GM12891 (cell line): ENCODE measurements around the gene CNMD.

Experiments used
- PAX5 ChIP-seq: IDR thresholded peaks from 2 replicates; pipeline ENCODE4 v1.6.1; 2011; ENCODE audit warnings: low read length, moderate library complexity, mild to moderate bottlenecking; ENCODE audit not compliant: insufficient read depth, severe bottlenecking
- POLR2A ChIP-seq: IDR thresholded peaks from 2 replicates; pipeline ENCODE4 v1.6.1; 2011; ENCODE audit warnings: low read depth, low read length, control low read depth
- POLR2AphosphoS5 ChIP-seq: IDR thresholded peaks from 2 replicates; pipeline ENCODE4 v1.6.1; 2011; ENCODE audit warnings: low read depth, low read length, control low read depth
- SPI1 ChIP-seq: IDR thresholded peaks from 2 replicates; pipeline ENCODE4 v1.6.1; 2011; ENCODE audit warnings: low read depth, low read length, control low read depth
- TAF1 ChIP-seq: IDR thresholded peaks from 2 replicates; pipeline ENCODE4 v1.6.1; 2011; ENCODE audit warnings: low read depth, low read length, control low read depth

GRCh38 chr13:52743988-52744387 lies 4.4 kb upstream of the CNMD start:
- TF ChIP-seq POLR2A (no peak), POLR2AphosphoS5 (no peak), SPI1 (no peak), TAF1 (no peak), PAX5 (no peak)
